ENCODE measurements around the gene CHST15. TPM values are rescaled to one million over a fixed set of nuclear protein-coding genes. Genes with fewer than 3 reads are reported as not detected.

CHST15 gene
- total RNA-seq, result 1.3 and 1.5 TPM in 2 replicates
- long read RNA-seq, full-length matches to known transcripts, result 1 of 1 reads
- long read RNA-seq, partial matches to known transcripts, result 0 of 1 reads
- long read RNA-seq, other reads (novel, unspliced or antisense), result 0 of 1 reads

GRCh38 chr10:124092860-124093773, at the start of gene CHST15:
TSS of gene CHST15 (minus strand) at chr10:124093598. CDS start at chr10:124046212, 47,386 bp downstream.
- Mint-ChIP-seq H3K4me1 (peaks cover 9% of the 10 kb centered on the region), H3K36me3 (ENCODE audit: low read depth) (no peaks in the 10 kb centered on the region), H3K9me3 (no peaks in the 10 kb centered on the region), H3K4me3 (peak within 1 kb of the TSS; percentile 88), H3K27ac (ENCODE audit: unreplicated experiment) (no peak within 1 kb of the TSS), H3K27me3 (ENCODE audit: low read depth) (peaks cover 89% of the 10 kb centered on the region)
- peak; percentile 22 for DNase-seq (ENCODE audit: low read depth, low spot score)
- TF ChIP-seq CTCF (conservative IDR thresholded peaks at IDR 0.05), result no peak

- no peaks in the 10 kb centered on the region for H3K9me3 Mint-ChIP-seq
- no peak overlapping the region for H3K27ac Mint-ChIP-seq (ENCODE audit: unreplicated experiment)
- peaks cover 7% of the 10 kb centered on the region for H3K4me1 Mint-ChIP-seq
- no peak for DNase-seq (ENCODE audit: low read depth, low spot score)
- TF ChIP-seq CTCF (conservative IDR thresholded peaks at IDR 0.05), result no peak
- no peaks in the 10 kb centered on the region for H3K36me3 Mint-ChIP-seq (ENCODE audit: low read depth)
- H3K4me3 Mint-ChIP-seq, result no peak overlapping the region
- no peaks in the 10 kb centered on the region for H3K27me3 Mint-ChIP-seq (ENCODE audit: low read depth)
These were observed 49.6 kb upstream of the CHST15 start for GRCh38 chr10:124142960-124143359.

GRCh38 chr10:124142006-124142739, 48.8 kb upstream of the CHST15 start:
- H3K9me3 Mint-ChIP-seq, result no peaks in the 10 kb centered on the region
- H3K4me3 Mint-ChIP-seq, result no peak overlapping the region
- no peaks in the 10 kb centered on the region for H3K27me3 Mint-ChIP-seq (ENCODE audit: low read depth)
- DNase-seq (ENCODE audit: low read depth, low spot score), result no peak
- no peak overlapping the region for H3K27ac Mint-ChIP-seq (ENCODE audit: unreplicated experiment)
- no peak for TF ChIP-seq CTCF (conservative IDR thresholded peaks at IDR 0.05)
- H3K4me1 Mint-ChIP-seq, result peaks cover 7% of the 10 kb centered on the region
- no peaks in the 10 kb centered on the region for H3K36me3 Mint-ChIP-seq (ENCODE audit: low read depth)

GRCh38 chr10:124138883-124139348, 45.5 kb upstream of the CHST15 start:
- Mint-ChIP-seq H3K27me3 (ENCODE audit: low read depth) (no peaks in the 10 kb centered on the region), H3K36me3 (ENCODE audit: low read depth) (no peaks in the 10 kb centered on the region), H3K4me3 (no peak overlapping the region), H3K9me3 (no peaks in the 10 kb centered on the region), H3K4me1 (no peaks in the 10 kb centered on the region), H3K27ac (ENCODE audit: unreplicated experiment) (no peak overlapping the region)
- TF ChIP-seq CTCF (conservative IDR thresholded peaks at IDR 0.05), result no peak
- no peak for DNase-seq (ENCODE audit: low read depth, low spot score)

GRCh38 chr10:124138195-124138882, 44.9 kb upstream of the CHST15 start:
- H3K4me1 Mint-ChIP-seq, result no peaks in the 10 kb centered on the region
- H3K36me3 Mint-ChIP-seq (ENCODE audit: low read depth), result no peaks in the 10 kb centered on the region
- no peaks in the 10 kb centered on the region for H3K27me3 Mint-ChIP-seq (ENCODE audit: low read depth)
- no peak for DNase-seq (ENCODE audit: low read depth, low spot score)
- no peak overlapping the region for H3K4me3 Mint-ChIP-seq
- no peaks in the 10 kb centered on the region for H3K9me3 Mint-ChIP-seq
- no peak overlapping the region for H3K27ac Mint-ChIP-seq (ENCODE audit: unreplicated experiment)
- no peak for TF ChIP-seq CTCF (conservative IDR thresholded peaks at IDR 0.05)
